ENCODE data around the gene PTCH2.
"Not testable (repeated sequence)": the region's sequence is repeated elsewhere in the genome, so short reads cannot be mapped to it uniquely, and the experiment has no call there.

Gene PTCH2

DNA sequence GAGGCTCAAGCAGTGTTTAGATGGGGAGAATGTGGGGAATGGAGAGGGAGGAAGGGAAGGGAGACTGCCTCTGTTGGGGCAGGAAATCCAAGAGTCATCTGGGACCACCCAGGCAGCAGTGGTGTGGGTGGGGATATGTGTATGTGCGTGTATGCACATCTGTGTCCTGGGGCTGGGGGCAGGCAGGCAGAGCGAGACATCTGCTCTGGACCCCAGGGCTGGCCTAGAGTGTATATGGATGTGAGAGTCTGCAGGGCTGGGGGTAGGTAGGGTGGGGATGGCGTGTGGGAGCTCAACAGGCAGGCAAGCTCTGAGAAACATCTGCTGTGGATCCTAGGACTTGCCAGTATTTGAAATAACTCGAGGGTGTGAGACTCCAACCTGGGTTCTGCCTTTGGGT lies 3.5 kb downstream of the PTCH2 start:
- H3K4me3 ChIP-seq (ENCODE audit: low read depth, low read length): no peak overlapping the region

DNA sequence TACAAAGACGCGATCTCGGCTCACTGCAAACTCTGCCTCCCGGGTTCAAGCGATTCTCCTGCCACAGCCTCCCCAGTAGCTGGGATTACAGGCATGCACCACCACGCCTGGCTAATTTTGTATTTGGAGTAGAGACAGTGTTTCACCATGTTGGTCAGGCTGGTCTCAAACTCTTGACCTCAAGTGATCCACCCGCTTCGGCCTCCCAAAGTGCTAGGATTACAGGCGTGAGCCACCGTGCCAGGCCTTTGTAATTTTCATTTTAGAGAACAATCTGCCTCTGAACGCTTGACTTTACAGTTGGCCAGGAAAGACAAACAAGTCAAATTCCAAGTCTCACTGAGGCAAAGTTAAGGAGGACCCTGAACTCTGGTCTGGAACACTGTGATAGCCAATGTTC lies 4.8 kb downstream of the PTCH2 start:
- not testable (repeated sequence) for H3K4me3 ChIP-seq (ENCODE audit: low read depth, low read length)

DNA sequence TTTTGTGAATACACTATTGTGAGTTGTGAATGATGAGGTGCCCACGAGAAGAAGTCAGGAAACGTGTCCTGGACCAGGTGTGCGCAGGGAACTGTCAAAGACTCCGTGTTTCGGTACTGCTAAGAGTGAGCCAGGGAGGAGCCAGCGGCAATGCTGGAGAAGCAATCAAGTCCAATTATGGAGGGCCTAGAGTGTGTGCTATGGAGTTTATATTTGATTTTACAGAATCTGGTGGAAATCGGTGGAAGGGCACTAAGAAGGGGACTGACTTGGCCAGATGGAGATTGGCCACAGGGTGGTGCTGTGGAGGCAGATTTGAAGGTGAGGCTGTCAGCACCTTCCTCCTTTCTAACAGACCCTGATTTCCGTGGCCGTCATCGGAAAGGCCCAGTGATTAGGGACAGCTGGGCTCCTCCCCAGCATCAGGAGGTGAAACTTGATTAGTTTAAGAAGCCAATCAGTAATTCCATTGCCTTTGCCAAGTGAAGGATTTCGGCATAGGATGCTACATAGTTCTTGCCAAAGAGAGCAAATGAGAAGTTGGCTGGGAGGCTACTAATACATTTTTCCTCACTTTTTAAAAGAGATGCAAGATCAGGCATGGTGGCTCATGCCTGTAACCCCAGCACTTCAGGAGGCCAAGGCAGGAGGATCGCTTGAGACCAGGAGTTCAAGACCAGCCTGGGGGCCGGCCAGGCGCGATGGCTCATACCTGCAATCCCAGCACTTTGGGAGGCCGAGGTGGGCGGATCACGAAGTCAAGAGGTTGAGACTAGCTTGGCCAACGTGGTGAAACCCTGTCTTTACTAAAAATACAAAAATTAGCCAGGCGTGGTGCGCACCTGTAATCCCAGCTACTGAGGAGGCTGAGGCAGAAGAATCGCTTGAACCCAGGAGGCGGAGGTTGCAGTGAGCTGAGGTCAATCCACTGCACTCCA lies 7.0 kb downstream of the PTCH2 start:
- no peak overlapping the region for H3K4me3 ChIP-seq (ENCODE audit: low read depth, low read length)

DNA sequence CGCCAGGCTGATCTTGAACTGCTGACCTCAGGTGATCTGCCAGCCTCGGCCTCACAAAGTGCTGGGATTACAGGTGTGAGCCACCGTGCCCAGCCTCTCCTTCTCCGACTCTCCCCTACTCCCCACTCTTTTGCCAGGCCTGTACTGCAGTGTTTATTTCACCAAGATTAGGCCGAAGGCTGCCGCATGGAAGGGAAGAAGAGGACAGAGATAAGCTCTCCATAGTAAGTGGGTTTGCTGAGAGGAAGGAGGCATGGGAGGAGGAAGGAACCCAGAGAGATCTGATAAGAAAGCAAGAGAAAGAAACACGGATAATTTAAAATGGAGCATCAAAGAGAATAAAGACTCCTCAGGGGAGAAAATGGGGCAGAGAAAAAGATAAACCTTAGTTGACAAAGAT lies 8.7 kb downstream of the PTCH2 start:
- H3K4me3 ChIP-seq (ENCODE audit: low read depth, low read length): no peak overlapping the region

DNA sequence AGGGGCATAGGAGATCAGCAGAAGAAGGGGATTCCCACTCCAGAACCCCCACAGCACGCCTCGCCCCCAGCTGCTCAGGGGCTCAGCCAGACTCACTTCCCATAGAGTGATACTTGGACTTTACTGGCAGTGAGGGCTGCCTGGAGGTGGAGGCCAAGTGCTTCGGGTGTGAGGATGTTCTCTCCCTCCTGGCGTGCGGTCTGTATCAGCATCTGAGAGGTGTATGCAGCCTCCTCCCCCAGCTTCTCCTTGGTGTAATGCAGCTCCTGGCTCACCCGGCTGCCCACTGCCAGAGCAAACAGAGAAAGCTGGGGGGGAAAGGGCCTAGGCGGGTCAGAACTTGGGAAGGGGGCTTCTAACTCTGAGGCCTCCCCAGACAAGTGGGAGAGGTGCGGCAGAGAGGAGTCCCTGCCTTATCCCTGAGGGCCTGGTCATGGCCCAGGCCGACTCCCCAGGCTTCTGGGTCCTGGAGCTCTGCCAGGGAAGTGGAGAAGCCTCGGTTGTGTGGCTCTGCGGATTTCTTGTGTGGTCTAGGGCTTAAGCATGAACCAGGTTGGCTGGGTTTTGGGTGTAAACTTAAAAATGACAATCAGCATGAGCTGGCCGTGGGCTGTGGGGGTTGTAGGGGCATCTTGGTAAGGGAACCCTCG lies 10.9 kb downstream of the PTCH2 start:
- H3K4me3 ChIP-seq (ENCODE audit: low read depth, low read length): no peak overlapping the region

DNA sequence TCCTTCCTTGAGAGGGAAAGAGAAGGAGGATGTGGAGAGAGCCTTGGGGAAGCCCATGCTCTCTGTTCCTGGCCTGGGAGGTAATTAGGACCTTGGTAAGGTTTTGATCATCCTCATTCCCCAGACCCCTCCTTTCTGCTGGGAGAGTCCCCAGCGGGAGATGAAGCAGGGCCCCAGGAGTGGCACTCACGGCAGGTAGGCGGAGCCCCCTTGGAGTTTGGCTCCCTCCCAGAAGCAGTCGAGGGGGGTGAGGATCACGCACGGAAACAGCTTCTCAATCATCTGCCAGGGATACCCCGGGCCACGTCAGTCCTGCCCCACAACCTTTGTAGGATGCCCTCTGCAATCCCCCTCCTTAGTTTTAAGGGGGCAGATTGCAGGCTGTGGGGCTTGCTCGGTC lies 11.5 kb downstream of the PTCH2 start:
- no peak overlapping the region for H3K4me3 ChIP-seq (ENCODE audit: low read depth, low read length)

DNA sequence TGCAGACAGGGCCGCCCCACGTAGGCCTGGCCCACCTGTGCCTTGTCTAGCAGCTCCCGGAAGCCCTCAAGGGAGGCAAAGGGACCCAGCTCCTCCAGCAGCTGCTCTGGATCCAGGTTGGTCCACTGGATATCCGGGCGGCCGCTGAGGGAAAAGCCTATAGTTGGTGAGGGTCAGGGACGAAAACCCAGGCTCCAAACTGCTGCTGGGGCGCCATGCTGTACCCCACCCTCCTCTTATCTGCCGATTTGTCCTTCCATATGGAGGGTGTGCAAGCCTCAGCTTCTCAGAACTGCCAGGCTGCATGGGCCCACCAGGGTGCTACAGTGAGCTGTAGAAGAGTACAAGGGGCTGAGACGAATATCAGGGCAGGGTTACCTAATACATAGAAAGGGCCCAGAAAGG lies 12.2 kb downstream of the PTCH2 start:
- no peak overlapping the region for H3K4me3 ChIP-seq (ENCODE audit: low read depth, low read length)

DNA sequence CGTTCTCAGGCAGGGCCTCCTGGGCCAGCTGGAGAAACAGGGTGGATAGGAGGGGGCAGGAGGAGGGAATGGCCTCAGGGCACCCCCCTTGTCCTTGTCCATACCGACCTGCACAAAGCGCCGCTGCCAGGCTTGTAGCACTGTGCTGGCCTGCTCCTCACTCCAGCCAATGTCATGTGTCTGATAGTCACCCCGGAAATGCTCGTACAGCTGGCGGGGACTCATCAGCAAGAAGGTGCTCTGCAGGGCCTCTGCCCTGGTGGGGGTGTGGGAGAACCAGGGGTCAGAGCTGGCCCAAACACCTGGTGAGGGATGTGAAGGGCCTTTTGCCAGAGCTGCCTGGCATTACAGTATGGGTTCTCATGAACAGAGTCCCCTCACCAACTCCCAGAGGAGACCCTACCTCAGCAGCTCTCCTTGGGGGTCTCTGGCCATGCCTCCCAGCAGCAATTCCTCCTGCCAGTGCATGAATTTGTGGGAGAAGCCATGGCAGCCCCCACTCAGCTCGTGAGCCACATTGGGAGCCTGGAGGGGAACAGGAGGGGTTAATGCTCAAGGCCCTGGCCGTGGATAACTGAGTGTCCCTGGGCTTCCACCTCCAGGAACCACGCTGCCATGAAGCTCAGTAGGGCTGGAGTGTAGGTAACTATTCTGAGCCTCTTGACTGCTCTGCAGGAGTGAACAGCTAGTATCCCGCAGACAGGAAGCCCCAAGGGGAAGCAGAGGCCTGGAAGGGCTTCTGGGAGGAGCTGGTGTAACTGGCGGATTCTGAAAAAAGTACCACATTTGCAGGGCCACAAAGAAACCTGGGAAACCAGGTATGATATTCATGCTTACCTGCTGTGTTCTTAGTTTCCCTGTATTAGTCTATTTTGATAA lies 13.3 kb downstream of the PTCH2 start:
- H3K4me3 ChIP-seq (ENCODE audit: low read depth, low read length): no peak overlapping the region

DNA sequence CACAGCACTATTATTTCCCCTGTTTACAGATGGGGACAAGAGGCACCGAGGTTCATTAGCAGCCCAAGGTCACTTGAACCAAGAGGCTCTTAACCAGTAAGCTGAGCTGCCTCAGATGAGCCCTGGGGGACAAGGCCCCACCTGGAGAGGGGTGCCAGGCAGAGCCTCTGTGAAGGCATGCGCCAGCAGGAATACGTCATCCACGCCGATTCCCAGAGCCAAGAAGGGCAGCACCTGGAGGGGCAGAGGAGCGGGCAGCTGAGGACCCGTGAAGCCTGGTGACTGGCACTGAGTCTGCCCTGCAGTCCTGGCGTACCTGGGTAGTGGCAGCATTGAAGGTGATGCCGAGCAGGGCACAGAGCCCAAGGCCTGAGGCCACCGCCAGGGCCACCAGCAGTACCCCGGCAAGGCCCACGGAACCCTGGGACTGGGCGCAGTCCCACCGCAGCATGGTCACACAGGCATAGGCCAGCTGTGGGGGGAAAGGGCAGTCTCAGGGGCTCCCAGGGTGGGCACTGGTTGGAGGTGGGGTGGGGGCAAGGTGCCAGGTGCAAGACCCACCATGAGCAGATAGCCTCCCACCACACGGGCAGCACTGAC lies 14.1 kb downstream of the PTCH2 start:
- H3K4me3 ChIP-seq (ENCODE audit: low read depth, low read length): no peak overlapping the region

DNA sequence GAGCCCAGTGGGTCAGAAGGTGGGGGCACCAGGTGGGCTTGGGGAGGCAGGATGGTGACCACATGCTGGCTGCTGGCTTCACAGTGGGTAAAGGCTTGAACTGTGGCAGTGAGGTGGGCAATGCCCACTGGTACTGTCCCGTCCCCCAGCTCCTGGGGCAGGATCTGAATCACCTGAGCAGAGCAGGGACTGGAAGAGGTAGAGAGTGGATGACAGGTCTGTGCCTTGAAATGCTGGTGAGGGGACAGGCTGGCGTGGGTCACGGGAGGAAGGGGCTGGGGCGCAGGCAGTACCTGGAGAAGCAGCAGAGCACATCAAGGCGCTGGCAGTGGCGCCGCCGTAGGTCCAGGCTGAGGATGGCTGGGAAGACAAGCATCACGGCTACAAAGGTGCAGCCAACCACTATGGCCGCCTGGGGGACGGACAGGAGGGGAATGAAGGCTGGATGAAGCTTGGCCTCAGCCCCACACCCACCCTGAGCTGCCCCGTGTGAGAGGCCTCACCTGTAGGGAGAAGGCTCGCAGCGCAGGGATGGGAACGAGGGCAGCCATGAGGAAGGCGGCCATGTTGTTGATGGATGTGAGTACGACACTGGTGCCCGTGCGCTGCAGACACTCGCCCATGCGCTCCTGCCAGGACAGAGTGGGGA lies 14.9 kb downstream of the PTCH2 start:
- H3K4me3 ChIP-seq (ENCODE audit: low read depth, low read length): no peak overlapping the region

DNA sequence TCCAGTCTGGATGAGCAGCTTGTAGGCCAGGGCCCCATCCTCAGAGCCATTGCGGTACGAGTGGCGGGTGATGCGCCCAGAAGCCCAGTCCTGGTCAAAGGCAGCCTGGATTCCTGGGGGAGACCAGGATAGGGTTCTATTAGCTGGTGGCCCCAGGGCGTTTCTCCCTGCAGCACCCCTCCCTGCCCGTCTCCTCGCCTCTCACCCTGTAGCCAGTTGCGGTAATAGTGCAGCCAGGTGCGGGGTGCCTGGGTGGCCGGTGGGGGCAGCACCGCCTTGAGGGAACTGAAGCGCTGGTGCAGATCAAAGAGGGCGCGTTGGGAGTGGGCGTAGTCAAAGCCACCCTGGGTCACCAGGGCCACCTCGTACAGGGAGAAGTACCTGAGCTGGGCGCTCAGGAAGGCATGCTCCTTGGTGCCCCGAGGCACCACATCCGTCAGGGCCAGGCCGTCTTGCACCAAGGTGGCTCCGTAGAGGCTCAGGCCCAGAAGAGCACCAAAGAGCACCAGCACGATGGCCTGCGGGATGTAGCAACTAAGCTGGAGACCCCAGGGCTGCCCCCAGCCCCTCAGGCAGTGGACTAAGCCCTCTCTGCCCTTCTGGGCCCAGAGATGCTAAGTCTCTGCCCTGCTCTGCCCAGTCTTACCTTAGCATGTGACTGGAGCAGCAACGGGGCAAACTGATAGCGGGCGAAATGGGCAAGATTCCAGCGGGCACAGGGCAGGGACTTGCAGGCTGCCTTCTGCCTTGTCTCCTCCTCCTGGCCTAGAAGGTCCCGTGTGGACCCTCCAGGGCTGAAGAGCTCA lies 15.7 kb downstream of the PTCH2 start:
- no peak overlapping the region for H3K4me3 ChIP-seq (ENCODE audit: low read depth, low read length)

DNA sequence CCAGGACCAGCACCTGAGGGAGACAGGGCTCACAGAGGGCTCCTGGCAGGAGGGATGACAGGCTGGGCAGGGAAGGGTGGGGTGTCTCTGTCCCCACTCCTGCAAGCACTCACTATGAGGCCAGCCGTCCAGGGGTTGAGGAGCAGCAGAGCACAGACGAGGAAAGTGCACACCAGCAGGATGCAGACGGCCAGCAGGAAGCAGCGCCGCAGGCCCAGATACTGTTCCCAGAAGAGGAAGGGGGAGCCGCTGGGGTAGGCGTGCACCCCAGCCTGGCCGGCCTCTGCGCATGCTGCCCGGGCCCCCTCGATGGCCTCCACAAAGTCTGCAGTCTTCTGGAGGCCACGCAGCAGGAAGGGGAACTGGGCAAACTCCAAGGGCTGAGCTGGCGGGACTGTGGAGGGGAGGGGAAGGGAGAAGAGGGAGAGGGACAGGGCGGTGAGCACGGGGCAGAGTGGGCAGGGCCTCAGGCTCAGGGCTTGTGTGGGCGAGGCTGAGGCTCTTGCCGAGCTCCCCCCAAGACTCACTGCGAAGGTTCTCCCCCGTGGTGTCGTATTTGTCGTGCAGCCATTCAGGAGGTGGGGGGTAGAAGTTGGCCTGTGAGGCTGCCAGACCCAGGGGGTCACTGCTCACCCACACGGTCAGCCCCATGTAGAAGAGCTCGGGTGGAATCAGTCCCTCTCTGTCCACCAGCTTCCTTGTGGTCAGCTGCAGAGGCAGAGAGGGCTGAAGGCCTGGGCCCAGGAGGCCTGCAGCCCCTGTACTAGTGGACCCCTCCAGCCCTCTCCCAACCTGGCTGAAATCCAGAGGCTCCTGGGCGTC lies 16.5 kb downstream of the PTCH2 start:
- H3K4me3 ChIP-seq (ENCODE audit: low read depth, low read length): no peak overlapping the region

DNA sequence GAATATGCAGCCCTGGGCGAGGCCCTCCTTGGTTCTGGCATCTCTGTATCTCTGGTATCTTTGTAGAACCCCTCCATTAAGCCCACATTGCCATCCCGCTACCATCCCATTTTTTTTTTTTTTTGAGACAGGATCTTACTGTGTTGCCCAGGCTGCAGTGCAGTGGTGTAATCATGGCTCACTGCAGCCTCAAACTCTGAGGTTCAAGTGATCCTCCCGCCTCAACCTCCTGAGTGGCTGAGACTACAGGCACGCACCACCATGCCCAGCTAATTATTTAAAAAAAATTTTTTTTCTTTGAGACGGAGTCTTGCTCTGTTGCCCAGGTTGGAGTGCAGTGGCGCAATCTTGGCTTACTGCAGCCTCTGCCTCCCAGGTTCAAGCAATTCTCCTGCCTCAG lies 18.7 kb downstream of the PTCH2 start:
- not testable (repeated sequence) for H3K4me3 ChIP-seq (ENCODE audit: low read depth, low read length)

DNA sequence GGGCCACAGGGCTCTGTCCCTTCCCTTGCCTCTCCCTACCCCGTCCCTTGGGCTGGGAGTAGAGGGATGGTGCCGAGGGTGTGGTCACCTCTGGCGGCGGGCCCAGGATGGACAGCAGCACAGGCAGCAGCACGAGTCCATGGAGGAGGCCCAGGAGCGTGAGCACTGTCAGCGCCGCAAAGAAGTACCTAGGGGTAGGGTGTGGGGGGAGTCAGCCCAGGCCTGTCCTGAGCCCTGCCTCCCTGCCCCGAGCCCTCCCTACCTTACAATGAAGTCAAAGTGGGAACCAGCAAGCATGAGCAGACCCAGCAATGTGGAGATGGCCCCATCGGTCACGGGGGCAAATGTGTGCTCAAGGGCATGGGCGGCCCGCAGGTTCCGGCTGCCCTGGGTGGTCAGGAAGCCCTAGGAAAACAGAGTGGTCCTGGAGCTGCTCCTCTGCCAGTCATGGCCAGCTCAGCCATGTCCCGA lies 20.0 kb downstream of the PTCH2 start:
- no peak overlapping the region for H3K4me3 ChIP-seq (ENCODE audit: low read depth, low read length)

DNA sequence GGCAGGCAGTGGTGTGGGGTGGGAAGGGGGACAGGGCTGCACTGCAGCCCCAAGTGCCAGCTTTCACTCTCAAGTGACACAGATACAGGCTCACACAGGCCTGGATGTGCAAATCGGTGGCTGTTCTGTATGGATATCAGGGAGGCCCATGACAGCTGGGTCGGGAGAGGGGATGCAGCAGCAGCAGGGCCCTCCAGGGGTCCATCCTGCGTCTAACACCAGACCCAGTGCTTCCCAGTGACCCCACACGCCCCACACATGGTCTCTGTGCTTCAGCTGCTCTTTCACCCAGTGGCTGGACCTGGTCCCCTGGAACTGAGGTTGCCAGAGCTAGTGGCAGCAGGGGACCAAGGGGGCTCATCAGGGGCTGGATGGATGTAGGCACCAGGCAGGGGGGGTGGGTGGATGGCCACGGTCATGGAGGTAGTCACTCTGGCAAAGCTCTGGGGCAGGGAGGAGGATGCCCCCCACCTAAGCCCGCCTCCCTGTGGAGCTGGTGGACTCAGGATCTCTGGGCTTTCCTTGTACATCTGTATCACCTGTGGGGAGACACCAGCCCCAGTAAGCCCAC lies 20.8 kb downstream of the PTCH2 start:
- no peak overlapping the region for H3K4me3 ChIP-seq (ENCODE audit: low read depth, low read length)

DNA sequence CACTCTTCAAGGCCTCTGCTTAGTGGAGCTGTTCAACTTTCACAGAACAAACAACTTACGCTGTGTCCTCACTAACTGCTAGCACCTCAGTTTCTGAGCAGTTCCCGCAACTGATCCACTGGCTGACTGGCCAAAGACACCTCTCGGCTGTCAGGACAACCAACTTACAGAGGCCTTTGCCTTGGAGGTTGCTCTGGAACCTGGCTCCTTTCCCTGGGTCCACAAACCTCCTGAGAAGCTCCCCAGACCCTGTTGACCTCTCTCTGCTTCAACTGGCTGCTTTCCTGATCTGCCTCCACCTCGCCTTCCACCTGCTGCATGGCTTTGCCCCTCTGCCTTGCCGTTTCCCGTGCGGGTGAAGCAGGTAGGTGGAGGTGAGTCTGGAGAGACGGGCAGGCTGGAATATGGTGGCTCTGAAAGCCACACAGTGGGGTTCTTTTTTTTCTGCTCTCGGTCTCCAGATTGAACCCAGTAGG lies 21.8 kb downstream of the PTCH2 start:
- H3K4me3 ChIP-seq (ENCODE audit: low read depth, low read length): no peak overlapping the region

DNA sequence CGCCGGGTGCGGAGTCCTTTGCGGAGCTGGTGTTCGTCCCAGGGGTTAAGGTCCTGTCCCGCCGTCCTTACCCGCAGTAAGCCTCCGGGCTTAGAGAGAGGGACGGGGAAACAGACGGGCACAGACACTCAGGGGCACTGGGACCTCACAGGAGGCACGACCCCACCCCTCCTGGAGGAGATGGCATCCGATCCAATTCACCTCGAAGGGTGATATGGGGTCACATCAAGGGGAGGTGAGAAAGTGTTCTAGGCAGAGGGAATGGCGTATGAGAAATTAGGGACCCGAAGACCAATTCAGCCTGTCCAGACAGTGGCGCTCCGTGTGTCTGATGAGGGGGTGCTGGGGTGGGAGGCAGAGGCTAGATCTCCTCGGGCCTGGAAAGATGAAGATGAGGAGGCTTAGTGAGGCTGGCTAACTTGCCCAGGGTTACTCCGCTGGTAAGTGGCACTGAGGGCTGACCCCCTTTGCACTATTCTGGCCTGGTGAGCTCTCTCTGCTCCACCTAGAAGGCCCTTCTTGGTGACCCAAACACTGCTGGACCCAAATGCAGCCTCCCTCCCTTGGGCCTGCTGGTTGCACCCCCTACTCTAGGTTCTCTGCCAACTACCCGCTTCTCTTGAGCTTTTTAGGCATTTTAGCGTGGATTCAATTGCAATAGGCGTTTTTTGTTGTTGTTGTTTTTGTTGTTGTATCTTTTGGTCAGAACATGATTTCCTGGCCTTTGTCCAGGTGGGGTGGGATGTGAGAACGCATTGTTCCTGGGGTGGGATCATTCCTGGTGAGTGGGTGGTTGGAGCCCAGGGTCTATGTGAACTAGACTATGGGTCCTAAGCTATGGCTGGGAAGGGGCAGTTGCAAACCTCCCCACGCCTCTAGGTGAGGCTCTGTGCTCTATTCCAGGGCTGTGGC lies 22.5 kb downstream of the PTCH2 start:
- H3K4me3 ChIP-seq (ENCODE audit: low read depth, low read length): peak overlapping the region; percentile 33

All from iPS-11a (cell line).